ENCODE data around the gene RAB36.

The RAB36 gene

GRCh38 chr22:23146478-23147205, 1.4 kb downstream of the RAB36 start:
- in situ Hi-C loops (cut with HindIII; ENCODE audit: low sequenced_read_pairs) = no loop called here
- no peak for DNase-seq (ENCODE audit: low read depth, low spot score)
- TF ChIP-seq CTCF (IDR thresholded peaks at IDR 0.05; ENCODE audit: low read depth, low read length) = no peak

DNA sequence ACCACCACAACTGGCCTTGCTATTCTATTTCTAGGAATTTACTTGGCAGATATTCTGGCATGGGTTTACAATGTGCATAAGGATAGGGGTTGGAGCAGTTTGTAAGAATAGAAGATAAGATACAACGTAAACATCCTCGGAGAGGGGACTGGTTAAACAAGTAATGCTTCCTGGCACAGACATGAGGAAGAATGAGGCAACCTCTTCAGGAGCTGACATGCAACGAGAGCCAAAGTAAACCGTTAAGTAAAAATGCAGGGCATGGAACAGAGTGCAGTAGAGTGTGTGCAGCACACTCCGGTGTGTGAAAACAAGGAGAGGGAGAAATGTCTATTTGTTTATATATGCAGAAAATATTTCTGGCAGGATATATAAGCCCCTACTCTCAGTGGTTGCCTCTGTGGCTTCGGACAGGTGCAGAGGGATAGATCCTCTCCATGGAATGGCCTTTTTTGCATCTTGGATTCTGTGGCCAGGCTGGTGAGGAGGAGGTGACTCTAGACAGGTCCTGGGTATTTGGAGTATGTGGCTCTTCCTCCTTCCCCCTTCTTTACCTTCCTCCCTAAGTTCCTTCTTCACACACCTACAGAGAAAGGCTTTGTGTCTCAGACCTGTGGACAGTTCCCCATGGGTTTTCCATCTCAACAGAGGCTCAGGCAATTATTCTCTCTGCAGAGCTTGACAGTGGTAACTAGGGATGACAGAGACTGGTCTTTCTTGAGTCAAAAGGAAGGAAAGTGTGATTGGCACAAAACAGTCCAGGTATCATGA, 2.5 kb downstream of the RAB36 start:
- no peak overlapping the region for H3K4me3 ChIP-seq (ENCODE audit: low read depth, low read length)
- no peak for TF ChIP-seq CTCF (IDR thresholded peaks at IDR 0.05; ENCODE audit: low read depth, low read length)
- DNase-seq (ENCODE audit: low read depth, low spot score) = peak; percentile 39
- in situ Hi-C loops (cut with HindIII; ENCODE audit: low sequenced_read_pairs) = no loop called here

More at GRCh38 chr22:23146478-23147205, 1.4 kb downstream of the RAB36 start:
- no peak overlapping the region for H3K4me3 ChIP-seq (ENCODE audit: low read depth, low read length)

GRCh38 chr22:23149743-23150238, 4.5 kb downstream of the RAB36 start:
- TF ChIP-seq CTCF (IDR thresholded peaks at IDR 0.05; ENCODE audit: low read depth, low read length) = no peak
- no peak overlapping the region for H3K4me3 ChIP-seq (ENCODE audit: low read depth, low read length)
- no peak for DNase-seq (ENCODE audit: low read depth, low spot score)
- in situ Hi-C loops (cut with HindIII; ENCODE audit: low sequenced_read_pairs) = no loop called here

GRCh38 chr22:23150762-23151161, 5.5 kb downstream of the RAB36 start:
- DNase-seq (ENCODE audit: low read depth, low spot score) = no peak
- no peak for TF ChIP-seq CTCF (IDR thresholded peaks at IDR 0.05; ENCODE audit: low read depth, low read length)
- in situ Hi-C loops (cut with HindIII; ENCODE audit: low sequenced_read_pairs) = no loop called here
- H3K4me3 ChIP-seq (ENCODE audit: low read depth, low read length) = no peak overlapping the region

DNA sequence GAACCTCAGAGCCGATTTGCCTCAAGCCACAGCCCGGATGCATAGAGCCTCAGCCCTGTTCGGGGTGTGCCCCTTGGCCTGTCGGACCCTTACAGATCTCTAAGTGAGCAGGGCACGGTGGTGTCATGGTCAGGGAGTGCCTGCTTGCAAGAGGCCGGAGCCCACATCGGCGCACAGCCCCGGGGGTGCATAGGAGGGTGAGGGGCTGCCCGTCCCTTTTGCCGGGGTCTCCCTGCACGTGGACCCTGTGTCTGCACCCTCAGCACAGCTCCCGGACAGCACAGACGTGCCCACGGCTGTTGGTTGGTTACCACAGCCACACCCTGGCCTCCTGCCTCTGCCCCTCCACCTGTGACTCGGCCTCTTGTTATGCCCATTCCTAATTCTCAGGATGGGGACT, 6.5 kb downstream of the RAB36 start:
- TF ChIP-seq CTCF (IDR thresholded peaks at IDR 0.05; ENCODE audit: low read depth, low read length) = no peak
- H3K4me3 ChIP-seq (ENCODE audit: low read depth, low read length) = no peak overlapping the region
- in situ Hi-C loops (cut with HindIII; ENCODE audit: low sequenced_read_pairs) = no loop called here
- DNase-seq (ENCODE audit: low read depth, low spot score) = no peak

- DNase-seq (ENCODE audit: low read depth, low spot score) = no peak
- in situ Hi-C loops (cut with HindIII; ENCODE audit: low sequenced_read_pairs) = no loop called here
- no peak for TF ChIP-seq CTCF (IDR thresholded peaks at IDR 0.05; ENCODE audit: low read depth, low read length)
- H3K4me3 ChIP-seq (ENCODE audit: low read depth, low read length) = no peak overlapping the region
Measured at GRCh38 chr22:23152238-23153114, 7.2 kb downstream of the RAB36 start.

Measured in astrocyte of the spinal cord (primary cell).